Myocyte (in vitro differentiated cells): Measurements from ENCODE around the gene RPS27. TPM values are rescaled to one million over a fixed set of nuclear protein-coding genes. Genes with fewer than 3 reads are reported as not detected.
A peak's percentile ranks its signal among the peaks of the same experiment; 100 is the strongest.
"Not testable (repeated sequence)": the region's sequence is repeated elsewhere in the genome, so short reads cannot be mapped to it uniquely, and the experiment has no call there.

Source experiments
- DNase-seq: peaks from one replicate; pipeline ENCODE4 v3.0.0-alpha.2; 2012; ENCODE audit warnings: low read depth
- microRNA-seq: library from miRNA; unstranded; fragments of <30 nt; microRNA quantifications from one replicate; pipeline ENCODE4, GENCODE V29; 2016
- total RNA-seq: library from RNA; depleted of rRNA; stranded (reverse); fragments of >200 nt; gene quantifications from 2 replicates; pipeline ENCODE4 v1.2.3, GENCODE V29; 2014

The RPS27 gene
- total RNA-seq, 1 donor from 2014 or later, result 935 TPM

DNA sequence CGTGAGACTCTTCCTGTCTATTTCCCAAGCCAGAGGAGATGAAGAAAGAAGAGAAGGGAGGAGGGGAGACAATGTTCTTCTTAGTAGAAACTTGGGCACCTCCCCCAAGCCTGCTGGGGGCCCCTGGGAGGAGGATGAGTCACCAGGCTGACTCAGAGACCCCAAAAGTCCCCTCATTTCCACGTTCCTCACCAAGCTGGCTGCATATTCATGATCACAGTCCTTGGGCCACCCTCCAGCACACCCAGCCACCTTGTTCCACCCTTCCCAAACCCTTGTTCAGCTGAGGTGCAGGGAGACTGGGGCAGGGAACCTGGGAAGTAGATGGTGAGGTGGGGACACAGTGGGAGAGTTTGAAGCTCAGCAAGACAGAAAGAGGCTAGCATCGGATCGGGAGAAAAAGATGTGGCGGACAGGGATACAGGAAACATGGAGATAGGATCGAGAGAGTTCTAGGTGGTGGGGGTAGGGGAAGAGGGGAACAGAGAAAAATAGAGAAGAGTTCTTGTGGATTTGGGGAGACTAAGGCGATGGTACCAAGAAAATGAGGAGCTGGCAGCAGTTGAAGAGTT, 5.1 kb upstream of the RPS27 start:
- peak; percentile 36 for DNase-seq

DNA sequence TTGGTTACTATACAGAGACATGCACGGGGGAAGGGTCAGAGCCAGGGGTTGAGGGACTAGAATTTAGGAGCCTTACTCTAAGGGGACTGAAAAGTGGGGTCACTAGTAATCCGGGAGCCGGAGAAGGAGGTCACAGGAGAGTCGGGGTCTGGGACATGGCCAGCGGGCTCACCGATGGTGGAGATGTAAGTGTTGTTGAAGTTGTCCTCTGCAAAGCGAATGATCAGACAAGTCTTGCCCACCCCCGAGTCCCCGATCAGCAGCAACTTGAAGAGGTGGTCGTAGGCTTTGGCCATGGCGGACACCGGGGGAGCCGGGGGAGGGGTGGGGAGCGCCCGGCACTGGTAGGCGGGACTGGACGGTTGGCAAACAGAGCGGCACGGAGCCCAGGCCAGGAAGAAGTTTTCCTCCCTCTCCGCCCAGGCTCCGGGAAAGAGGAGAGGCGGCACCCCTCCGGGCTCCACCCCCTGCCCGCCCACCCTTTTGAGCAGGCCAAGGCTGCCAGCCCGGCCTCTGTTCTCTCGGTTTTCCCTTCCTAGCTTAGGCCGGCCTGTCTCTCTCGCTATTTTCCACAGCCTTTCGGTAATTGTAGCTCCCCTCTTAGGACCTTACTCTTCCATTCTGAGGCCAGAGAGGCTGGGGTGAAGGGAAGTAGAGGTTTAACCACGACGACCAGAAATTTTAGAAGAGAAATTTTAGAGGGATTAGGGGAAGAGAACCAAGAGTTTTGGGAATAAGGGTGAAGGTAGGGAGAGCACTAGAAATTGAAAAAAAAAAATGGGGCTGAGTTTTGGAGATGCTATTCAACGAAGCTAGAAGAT, 4.4 kb upstream of the RPS27 start, which contains the start of gene RAB13:
Gene RAB13, minus strand, starts transcription at position 399 of the 821 bp plus-strand sequence. Its CDS starts 103 bp downstream, at position 296.
- DNase-seq, result peak; percentile 88

DNA sequence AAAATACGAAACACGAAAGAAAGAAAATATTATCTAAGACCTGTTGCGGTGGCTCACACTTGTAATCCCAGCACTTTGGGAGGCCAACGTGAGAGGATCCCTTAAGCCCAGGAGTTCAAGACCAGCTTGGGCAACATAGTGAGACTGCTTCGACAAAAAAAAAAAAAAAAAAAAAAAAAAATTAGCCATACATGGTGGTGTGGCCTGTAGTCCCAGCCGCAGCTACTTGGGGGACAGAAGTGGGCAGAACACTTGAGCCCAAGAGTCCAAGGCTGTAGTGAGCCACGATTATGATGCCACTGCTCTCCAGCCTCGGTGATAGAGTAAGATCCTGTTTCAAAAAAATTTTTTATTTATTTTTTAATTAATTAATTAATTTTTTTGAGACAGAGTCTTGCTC, 2.9 kb upstream of the RPS27 start:
- DNase-seq, result no peak

DNA sequence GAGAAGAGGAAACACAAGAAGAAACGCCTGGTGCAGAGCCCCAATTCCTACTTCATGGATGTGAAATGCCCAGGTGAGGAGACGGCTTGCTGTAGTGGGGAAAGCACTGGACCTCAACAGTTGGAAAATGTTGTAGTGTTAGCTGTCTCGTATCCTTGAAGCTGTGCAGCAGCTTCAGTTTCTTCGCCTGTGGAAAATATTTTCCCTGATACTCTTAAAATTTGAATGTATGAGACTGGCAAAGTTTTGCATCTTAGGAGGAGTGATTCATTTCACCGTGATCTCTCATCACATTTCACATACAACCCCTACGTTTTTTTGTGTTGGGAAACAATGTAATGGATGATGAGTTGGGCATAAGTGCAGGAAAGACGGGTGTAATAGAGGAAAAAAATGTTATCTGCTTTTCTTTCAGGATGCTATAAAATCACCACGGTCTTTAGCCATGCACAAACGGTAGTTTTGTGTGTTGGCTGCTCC, 629 bp downstream of the RPS27 start:
- no peak for DNase-seq

DNA sequence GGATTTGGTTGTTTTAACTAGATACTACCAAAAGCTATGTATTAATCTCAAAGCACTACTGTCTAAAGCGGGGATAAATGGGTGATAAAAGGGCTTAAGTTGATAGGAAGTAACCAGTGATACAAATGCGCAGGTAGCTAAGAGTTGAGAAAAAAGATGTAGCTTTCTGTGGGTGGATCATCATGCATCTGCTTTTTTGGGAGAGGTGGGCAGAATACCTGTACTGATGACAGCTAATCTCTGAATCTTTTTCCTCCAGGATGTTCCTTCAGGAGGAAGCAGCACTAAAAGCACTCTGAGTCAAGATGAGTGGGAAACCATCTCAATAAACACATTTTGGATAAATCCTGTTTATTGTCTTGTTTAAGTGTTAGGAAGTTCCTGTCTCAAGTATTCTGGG, 1.2 kb downstream of the RPS27 start:
- no peak for DNase-seq

DNA sequence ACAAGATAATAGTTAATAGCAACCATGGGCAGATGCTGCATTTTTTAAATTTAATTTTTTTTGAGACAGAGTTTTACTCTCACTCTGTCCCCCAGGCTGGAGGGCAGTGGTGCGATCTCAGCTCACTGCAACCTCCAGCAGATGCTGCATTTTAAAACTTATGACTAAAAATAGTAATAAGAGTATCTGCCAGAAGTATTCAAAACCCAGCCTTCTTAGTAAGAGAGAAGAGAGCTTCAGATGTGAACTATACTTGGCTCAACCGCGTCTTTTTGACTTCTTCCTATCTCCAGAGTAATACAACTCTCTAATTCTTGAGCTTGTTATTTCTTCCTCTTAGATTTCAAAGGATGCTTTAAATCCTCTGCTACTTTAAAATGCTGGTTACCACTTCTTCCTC, 4.6 kb downstream of the RPS27 start:
- DNase-seq, result no peak

DNA sequence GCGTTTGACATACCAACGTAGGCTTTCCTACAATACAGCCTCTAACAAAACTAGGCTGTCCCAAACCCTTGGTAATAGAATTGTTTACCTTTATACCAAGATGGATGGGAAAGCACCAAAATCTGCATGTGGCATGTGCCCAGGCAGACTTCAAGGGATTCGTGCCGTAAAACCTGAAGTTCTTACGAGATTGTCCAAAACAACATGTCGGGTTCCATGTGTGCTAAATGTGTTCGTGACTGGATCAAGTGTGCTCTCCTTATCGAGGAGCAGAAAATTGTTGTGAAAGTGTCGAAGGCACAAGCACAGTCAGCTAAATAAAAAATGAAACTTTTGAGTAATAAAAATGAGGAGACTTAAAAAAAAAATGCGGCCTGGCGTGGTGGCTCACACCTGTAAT, 5.1 kb downstream of the RPS27 start:
- no peak for DNase-seq

DNA sequence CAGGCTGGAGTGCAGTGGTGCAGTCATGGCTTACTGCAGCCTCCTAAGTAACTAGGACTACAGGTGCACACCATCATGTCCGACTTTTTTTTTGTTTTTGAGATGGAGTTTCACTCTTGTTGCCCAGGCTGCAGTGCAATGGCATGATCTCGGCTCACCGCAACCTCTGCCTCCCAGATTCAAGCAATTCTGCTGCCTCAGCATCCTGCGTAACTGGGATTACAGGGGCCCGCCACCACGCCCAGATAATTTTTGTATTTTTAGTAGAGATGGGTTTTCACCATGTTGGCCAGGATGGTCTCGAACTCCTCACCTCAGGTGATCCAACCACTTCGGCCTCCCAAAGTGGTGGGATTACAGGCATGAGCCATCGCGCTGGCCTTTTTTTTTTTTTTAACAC, 6.3 kb downstream of the RPS27 start:
- DNase-seq, result not testable (repeated sequence)

DNA sequence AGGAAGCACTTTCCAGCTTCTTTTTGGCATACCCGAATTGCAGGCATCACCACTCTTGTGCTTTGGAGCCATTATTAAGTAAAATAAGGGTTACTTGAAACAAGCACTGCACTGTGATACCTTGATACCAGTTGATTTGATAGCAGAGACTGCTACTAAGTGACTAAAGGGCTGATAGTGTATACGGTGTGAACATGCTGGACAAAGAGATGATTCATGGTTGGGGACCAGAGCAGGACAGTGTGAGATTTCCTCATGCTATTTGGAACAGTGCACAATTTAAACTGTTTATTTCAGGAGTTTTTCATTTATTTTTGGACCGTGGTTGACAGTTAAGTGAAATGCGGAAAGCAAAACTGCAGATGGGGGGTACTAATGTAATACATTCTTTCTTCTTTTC, 9.9 kb downstream of the RPS27 start:
- DNase-seq, result no peak

DNA sequence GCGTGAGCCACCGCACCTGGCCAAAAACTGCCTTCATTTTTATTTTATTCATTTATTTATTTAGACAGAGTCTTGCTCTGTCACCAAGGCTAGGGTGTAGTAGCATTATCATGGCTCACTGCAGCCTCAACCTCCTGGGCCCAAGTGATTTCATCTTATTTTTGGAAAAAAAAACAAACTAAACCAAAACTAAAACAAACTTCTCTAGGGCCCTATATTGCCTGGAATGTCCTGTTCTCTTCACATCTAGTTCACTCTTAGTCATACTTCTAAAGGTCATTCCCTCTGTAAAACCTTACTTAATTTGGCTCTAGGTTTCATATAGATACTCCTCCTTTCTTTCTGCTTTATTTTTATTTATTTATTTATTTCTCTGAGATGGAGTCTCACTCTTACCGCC, 15.6 kb downstream of the RPS27 start:
- no peak for DNase-seq

DNA sequence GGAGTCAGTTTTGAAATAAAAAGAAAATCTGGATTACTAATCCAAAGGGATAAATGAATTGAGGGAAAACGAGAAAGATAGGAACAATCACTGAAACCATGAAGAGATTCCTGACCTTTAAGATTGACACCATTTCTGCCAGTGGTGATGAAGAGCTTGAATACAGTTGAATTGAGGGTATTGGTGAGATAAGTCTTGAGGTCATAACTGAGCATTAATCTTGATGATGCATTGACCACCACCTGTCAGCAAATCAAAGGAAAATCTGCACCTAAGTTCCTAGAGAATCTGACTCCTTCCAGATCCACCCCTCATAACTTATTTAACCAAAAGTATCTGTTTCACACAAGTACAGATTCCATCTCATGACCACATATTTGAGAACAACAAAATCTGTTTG, 21.6 kb downstream of the RPS27 start:
- DNase-seq, result no peak

DNA sequence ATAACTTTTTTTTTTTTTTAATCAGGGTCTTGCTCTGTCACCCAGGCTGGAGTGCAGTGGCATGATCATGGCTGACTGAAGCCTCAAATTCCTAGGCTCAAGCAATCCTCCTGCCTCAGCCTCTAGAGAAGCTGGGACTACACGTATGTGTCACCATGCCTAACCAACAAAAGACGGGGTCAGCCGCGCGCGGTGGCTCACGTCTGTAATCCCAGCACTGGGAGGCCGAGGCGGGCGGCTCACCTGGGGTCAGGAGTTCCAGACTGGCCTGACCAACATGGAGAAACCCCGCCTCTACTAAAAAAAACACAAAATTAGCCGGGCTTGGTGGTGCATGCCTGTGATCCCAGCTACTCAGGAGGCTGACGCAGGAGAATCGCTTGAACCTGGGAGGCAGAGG, 22.0 kb downstream of the RPS27 start:
- not testable (repeated sequence) for DNase-seq

DNA sequence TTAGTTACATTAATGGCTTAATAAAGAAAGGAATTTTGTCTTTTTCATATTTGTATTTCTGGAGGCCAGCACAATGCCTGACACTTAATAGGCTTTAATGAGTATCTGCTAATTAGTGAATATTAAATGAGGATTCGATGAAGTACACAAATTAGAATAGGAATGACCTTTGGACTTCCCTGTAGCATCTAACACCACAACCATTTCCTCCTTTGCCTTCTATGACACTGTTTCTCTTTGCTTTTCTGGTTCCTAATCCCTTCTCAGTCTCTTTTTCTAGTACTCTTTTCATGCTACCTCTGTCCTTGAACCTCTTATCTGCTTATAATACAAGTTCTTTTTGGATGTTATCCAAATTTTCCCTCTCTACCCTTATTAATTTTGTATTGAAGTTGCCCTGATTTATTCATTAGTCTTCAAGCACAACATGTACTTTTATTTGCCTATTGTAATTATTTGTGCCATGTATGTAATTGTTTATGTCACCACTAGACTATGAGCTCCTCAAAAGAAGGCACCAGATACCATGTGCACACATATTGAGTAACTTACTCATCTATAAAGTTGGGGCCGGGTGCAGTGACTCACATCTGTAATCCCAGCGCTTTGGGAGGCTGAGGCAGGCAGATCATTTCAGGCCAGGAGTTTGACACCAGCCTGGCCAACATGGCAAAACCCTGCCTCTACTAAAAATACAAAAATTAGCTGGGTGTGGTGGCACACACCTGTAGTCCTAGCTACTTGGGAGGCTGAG, 23.8 kb downstream of the RPS27 start:
- DNase-seq, result no peak

DNA sequence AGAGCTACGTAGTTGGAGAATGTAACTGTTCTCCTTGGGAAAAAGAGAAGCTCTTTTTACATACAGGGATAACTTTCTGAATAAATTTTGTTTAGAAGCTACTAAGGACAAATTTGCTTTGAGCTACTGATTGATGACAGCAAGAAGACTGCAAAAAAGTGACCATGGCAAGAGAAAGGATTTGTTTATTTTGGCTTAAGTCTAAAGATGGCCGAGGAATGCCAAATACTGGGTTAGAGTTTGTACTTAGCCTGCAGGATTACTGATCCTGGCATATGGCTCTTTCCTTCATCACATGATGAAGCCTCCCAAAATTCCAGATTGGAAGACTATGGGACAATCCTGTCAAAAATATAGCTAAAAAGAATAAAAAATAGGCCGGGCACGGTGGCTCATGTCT, 28.7 kb downstream of the RPS27 start:
- no peak for DNase-seq

DNA sequence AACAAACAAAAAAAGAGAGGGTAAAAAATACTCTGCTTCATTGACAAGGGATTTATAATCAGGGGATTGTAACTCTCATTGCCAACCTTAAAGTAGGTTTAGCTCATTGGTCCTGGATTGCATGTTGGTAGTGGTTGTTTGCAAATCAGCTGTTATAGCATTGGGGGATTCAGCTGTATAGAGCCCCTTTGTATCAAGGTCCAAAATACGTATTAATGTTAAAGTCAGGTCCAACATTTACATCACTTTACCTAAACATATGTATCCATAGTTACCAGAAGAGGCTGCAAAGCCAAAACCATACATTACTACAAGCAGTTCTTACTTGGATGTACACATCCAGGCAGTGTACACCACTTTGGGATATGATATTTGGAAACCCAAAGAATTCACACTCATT, 29.4 kb downstream of the RPS27 start:
- DNase-seq, result no peak

DNA sequence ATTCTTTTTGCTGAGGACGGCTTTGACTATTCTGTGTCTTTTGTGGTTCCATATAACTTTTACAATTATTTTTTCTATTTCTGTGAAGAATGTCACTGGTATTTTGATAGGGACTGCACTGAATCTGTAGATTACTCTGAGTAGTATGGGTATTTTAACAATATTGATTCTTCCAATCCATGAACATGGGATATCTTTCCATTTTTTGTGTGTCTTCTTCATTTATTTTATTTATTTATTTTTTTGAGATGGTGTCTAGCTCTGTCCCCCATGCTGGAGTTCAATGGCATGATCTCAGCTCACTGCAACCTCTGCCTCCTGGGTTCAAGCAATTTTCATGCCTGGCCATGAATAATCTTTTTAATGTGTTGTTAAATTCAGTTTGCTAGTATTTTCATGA, 43.1 kb downstream of the RPS27 start:
- DNase-seq, result not testable (repeated sequence)

Small RNAs within 50 kb of the gene (microRNA-seq; reads per million reads assigned to microRNA genes)
- not detected for gene MIR6737

Other genes with a start within 250 kb of the RPS27 start
- 0.29 and 0.42 TPM in 2 replicates for gene SLC27A3, start 215.4 kb upstream of the RPS27 start, total RNA-seq
- 4.9 and 9.8 TPM in 2 replicates for gene GATAD2B, start 67.8 kb upstream of the RPS27 start, total RNA-seq
- gene DENND4B, start 44.0 kb upstream of the RPS27 start, total RNA-seq, result 13.2 and 19.9 TPM in 2 replicates
- 8.5 and 12.3 TPM in 2 replicates for gene CRTC2, start 32.1 kb upstream of the RPS27 start, total RNA-seq
- gene SLC39A1, start 27.2 kb upstream of the RPS27 start, total RNA-seq, result 64.4 and 69.9 TPM in 2 replicates
- gene CREB3L4, start 22.9 kb upstream of the RPS27 start, total RNA-seq, result 6.9 and 9.4 TPM in 2 replicates
- 162 and 217 TPM in 2 replicates for gene JTB, start 13.1 kb upstream of the RPS27 start, total RNA-seq
- gene RAB13, start 4.4 kb upstream of the RPS27 start, total RNA-seq, result 15.5 and 22.0 TPM in 2 replicates
- gene NUP210L, start 164.3 kb downstream of the RPS27 start, total RNA-seq, result 0.13 TPM in 1 of 2 replicates, not detected in the other
- gene TPM3, start 201.3 kb downstream of the RPS27 start, total RNA-seq, result 819 and 978 TPM in 2 replicates
- gene CFAP141, start 215.6 kb downstream of the RPS27 start, total RNA-seq, result not detected in 2 replicates
- gene UBAP2L, start 230.2 kb downstream of the RPS27 start, total RNA-seq, result 96.7 and 97.1 TPM in 2 replicates